T follicular helper cell (primary cell): ENCODE measurements around the gene REX1BD.

Source experiments
- DNase-seq: peaks from one replicate; pipeline ENCODE4 v3.0.0-alpha.2; 2020; ENCODE audit warnings: low read depth

REX1BD gene

GRCh38 chr19:18613589-18614234 lies 25.1 kb downstream of the REX1BD start:
- no peak for DNase-seq

- DNase-seq = no peak
Measured at GRCh38 chr19:18616023-18616422, 27.4 kb downstream of the REX1BD start.

GRCh38 chr19:18617562-18617961 lies 29.0 kb downstream of the REX1BD start:
- DNase-seq = no peak

- DNase-seq = no peak
Measured at GRCh38 chr19:18618236-18618635, 29.6 kb downstream of the REX1BD start.

GRCh38 chr19:18620311-18620710 lies 31.7 kb downstream of the REX1BD start:
- no peak for DNase-seq

- no peak for DNase-seq
Measured at GRCh38 chr19:18620902-18621301, 32.3 kb downstream of the REX1BD start.

GRCh38 chr19:18626906-18627305 lies 38.3 kb downstream of the REX1BD start:
- no peak for DNase-seq

- no peak for DNase-seq
Measured at GRCh38 chr19:18629166-18630088, 40.8 kb downstream of the REX1BD start.

GRCh38 chr19:18633321-18633720 lies 44.7 kb downstream of the REX1BD start:
- no peak for DNase-seq

- DNase-seq = no peak
Measured at GRCh38 chr19:18634612-18635297, 46.2 kb downstream of the REX1BD start.

GRCh38 chr19:18635831-18636182 lies 47.2 kb downstream of the REX1BD start:
- no peak for DNase-seq

GRCh38 chr19:18636183-18636968 lies 47.8 kb downstream of the REX1BD start:
- DNase-seq = peak; percentile 99

- no peak for DNase-seq
Measured at GRCh38 chr19:18636969-18637629, 48.5 kb downstream of the REX1BD start, which contains the start of gene KLHL26. Gene KLHL26, plus strand, starts transcription at chr19:18637028. Its CDS starts 27 bp downstream, at chr19:18637055.

- DNase-seq = no peak
Measured at GRCh38 chr19:18637673-18638630, 49.4 kb downstream of the REX1BD start.

- DNase-seq = no peak
Measured at GRCh38 chr19:18639706-18640243, 51.2 kb downstream of the REX1BD start.
